Fibroblast of skin of scalp (primary cell): ENCODE results near the gene FAM204A. TPM values are rescaled to one million over a fixed set of nuclear protein-coding genes. Genes with fewer than 3 reads are reported as not detected.
A peak's percentile ranks its signal among the peaks of the same experiment; 100 is the strongest.

Experiments used
- DNase-seq: peaks from one replicate; pipeline ENCODE4 v3.0.0-alpha.2; 2013
- polyA plus RNA-seq, 2 experiments: library from polyadenylated mRNA; unstranded; fragments of 120-200 nt; gene quantifications; one replicate each; pipeline ENCODE4 v1.2.1, GENCODE V29; 2013; ENCODE audit not compliant: insufficient read length in 2 of 2

Gene FAM204A
- polyA plus RNA-seq (2013, experiment 1 of 2; ENCODE audit: insufficient read length), result 50.1 TPM
- polyA plus RNA-seq (2013, experiment 2 of 2; ENCODE audit: insufficient read length), result 54.1 TPM

- DNase-seq, result peak; percentile 92
These were observed at the start of gene FAM204A for GRCh38 chr10:118341791-118342637. Gene FAM204A (minus strand): TSS chr10:118342324. CDS start chr10:118336415, 5,909 bp downstream.

GRCh38 chr10:118383699-118384098 is 41.6 kb upstream of the FAM204A start:
- DNase-seq, result no peak

- no peak for DNase-seq
These were observed 41.1 kb upstream of the FAM204A start for GRCh38 chr10:118383063-118383689.

- DNase-seq, result peak; percentile 18
These were observed 32.3 kb upstream of the FAM204A start for GRCh38 chr10:118374404-118374803.

- DNase-seq, result peak; percentile 81
These were observed 31.7 kb upstream of the FAM204A start for GRCh38 chr10:118373786-118374185.

- no peak for DNase-seq
These were observed 28.4 kb upstream of the FAM204A start for GRCh38 chr10:118370499-118370898.

GRCh38 chr10:118369641-118370205 is 27.6 kb upstream of the FAM204A start:
- no peak for DNase-seq

- no peak for DNase-seq
These were observed 23.6 kb upstream of the FAM204A start for GRCh38 chr10:118365702-118366101.

- DNase-seq, result no peak
These were observed 20.0 kb upstream of the FAM204A start for GRCh38 chr10:118362103-118362502.

- no peak for DNase-seq
These were observed 16.2 kb upstream of the FAM204A start for GRCh38 chr10:118358327-118358726.

- no peak for DNase-seq
These were observed 15.7 kb upstream of the FAM204A start for GRCh38 chr10:118357841-118358240.

- no peak for DNase-seq
These were observed 14.5 kb upstream of the FAM204A start for GRCh38 chr10:118356628-118357027.

GRCh38 chr10:118355234-118355633 is 13.1 kb upstream of the FAM204A start:
- no peak for DNase-seq

GRCh38 chr10:118349235-118349634 is 7.1 kb upstream of the FAM204A start:
- no peak for DNase-seq

- DNase-seq, result no peak
These were observed 1.4 kb upstream of the FAM204A start for GRCh38 chr10:118343549-118343948.

- peak; percentile 13 for DNase-seq
These were observed 991 bp upstream of the FAM204A start for GRCh38 chr10:118343115-118343514.

GRCh38 chr10:118342638-118343020 is 505 bp upstream of the FAM204A start:
- peak; percentile 10 for DNase-seq

- DNase-seq, result no peak
These were observed 1.6 kb downstream of the FAM204A start for GRCh38 chr10:118340486-118340885.

GRCh38 chr10:118339111-118339510 is 3.0 kb downstream of the FAM204A start:
- DNase-seq, result no peak

GRCh38 chr10:118337356-118337755 is 4.8 kb downstream of the FAM204A start:
- no peak for DNase-seq

GRCh38 chr10:118333871-118334270 is 8.3 kb downstream of the FAM204A start:
- DNase-seq, result no peak

GRCh38 chr10:118332948-118333710 is 9.0 kb downstream of the FAM204A start:
- DNase-seq, result no peak

GRCh38 chr10:118332236-118332635 is 9.9 kb downstream of the FAM204A start:
- DNase-seq, result no peak
